ENCODE data around the gene OPHN1. TPM values are rescaled to one million over a fixed set of nuclear protein-coding genes. Genes with fewer than 3 reads are reported as not detected.
"Not testable (repeated sequence)": the region's sequence is repeated elsewhere in the genome, so short reads cannot be mapped to it uniquely, and the experiment has no call there.

The OPHN1 gene
- polyA plus RNA-seq, 1 donor = 9.8 TPM

- no peak for DNase-seq
Observed at GRCh38 chrX:68363984-68364383, 69.3 kb downstream of the OPHN1 start.

- no peak for DNase-seq
Observed at GRCh38 chrX:68358679-68359078, 74.6 kb downstream of the OPHN1 start.

- DNase-seq = no peak
Observed at GRCh38 chrX:68355629-68355920, 77.7 kb downstream of the OPHN1 start.

- no peak for DNase-seq
Observed at GRCh38 chrX:68354879-68355628, 78.2 kb downstream of the OPHN1 start.

GRCh38 chrX:68345025-68345424, 88.3 kb downstream of the OPHN1 start:
- DNase-seq = no peak

- DNase-seq = no peak
Observed at GRCh38 chrX:68343551-68343950, 89.7 kb downstream of the OPHN1 start.

GRCh38 chrX:68332201-68332731, 101.0 kb downstream of the OPHN1 start:
- no peak for DNase-seq

- not testable (repeated sequence) for DNase-seq
Observed at GRCh38 chrX:68326841-68327240, 106.5 kb downstream of the OPHN1 start.

GRCh38 chrX:68307769-68308168, 125.5 kb downstream of the OPHN1 start:
- no peak for DNase-seq

- DNase-seq = no peak
Observed at GRCh38 chrX:68304602-68305001, 128.7 kb downstream of the OPHN1 start.

GRCh38 chrX:68299898-68300297, 133.4 kb downstream of the OPHN1 start:
- DNase-seq = no peak

- DNase-seq = no peak
Observed at GRCh38 chrX:68292471-68292870, 140.8 kb downstream of the OPHN1 start.

- no peak for DNase-seq
Observed at GRCh38 chrX:68288127-68288526, 145.2 kb downstream of the OPHN1 start.

GRCh38 chrX:68287419-68287818, 145.9 kb downstream of the OPHN1 start:
- DNase-seq = no peak

GRCh38 chrX:68286980-68287379, 146.3 kb downstream of the OPHN1 start:
- DNase-seq = no peak

GRCh38 chrX:68286076-68286475, 147.2 kb downstream of the OPHN1 start:
- no peak for DNase-seq

- no peak for DNase-seq
Observed at GRCh38 chrX:68284281-68284904, 148.9 kb downstream of the OPHN1 start.

- DNase-seq = no peak
Observed at GRCh38 chrX:68273887-68274286, 159.4 kb downstream of the OPHN1 start.

- not testable (repeated sequence) for DNase-seq
Observed at GRCh38 chrX:68264793-68265192, 168.5 kb downstream of the OPHN1 start.

- no peak for DNase-seq
Observed at GRCh38 chrX:68261060-68261672, 172.1 kb downstream of the OPHN1 start.

GRCh38 chrX:68256990-68257389, 176.3 kb downstream of the OPHN1 start:
- no peak for DNase-seq

GRCh38 chrX:68254738-68255645, 178.3 kb downstream of the OPHN1 start:
- no peak for DNase-seq
